ENCODE data around the gene EDN2.

DNA sequence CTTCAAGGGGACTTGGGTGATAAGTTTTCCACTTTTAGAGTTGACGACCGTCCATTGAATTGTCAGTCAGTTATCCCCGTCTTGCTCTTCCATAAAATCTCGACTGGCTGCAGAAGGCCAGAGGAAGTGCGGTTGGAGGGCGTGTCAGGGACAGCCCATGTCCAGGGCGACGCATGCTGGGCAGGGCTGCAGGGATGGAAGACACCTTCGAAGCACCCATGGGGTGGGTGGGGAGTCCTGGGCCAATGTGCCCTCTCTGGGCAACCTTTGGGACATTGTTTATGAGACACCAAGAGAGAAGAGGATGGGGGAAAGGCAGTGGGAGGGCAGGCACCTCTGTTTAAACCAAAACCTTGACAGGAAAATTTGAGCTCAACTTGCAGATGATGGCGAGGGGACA is 38.6 kb upstream of the EDN2 start:
- TF ChIP-seq, protein P1, sequence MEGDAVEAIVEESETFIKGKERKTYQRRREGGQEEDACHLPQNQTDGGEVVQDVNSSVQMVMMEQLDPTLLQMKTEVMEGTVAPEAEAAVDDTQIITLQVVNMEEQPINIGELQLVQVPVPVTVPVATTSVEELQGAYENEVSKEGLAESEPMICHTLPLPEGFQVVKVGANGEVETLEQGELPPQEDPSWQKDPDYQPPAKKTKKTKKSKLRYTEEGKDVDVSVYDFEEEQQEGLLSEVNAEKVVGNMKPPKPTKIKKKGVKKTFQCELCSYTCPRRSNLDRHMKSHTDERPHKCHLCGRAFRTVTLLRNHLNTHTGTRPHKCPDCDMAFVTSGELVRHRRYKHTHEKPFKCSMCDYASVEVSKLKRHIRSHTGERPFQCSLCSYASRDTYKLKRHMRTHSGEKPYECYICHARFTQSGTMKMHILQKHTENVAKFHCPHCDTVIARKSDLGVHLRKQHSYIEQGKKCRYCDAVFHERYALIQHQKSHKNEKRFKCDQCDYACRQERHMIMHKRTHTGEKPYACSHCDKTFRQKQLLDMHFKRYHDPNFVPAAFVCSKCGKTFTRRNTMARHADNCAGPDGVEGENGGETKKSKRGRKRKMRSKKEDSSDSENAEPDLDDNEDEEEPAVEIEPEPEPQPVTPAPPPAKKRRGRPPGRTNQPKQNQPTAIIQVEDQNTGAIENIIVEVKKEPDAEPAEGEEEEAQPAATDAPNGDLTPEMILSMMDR (conservative IDR thresholded peaks at IDR 0.05 in 1 of 2, IDR thresholded peaks at IDR 0.05 in 1 of 2; ENCODE audit: extremely low read depth in 1 of 2, insufficient read depth in 1 of 2, low read depth in 1 of 2, low read length in 2 of 2), result no peak
- no peak for TF ChIP-seq EZH2 (IDR thresholded peaks at IDR 0.05; ENCODE audit: borderline replicate concordance, low read length)

All from mammary epithelial cell (primary cell).